Liver (tissue), 3 donors: Measurements from ENCODE around the gene LRRC32.

Source experiments
- ATF3 ChIP-seq: IDR thresholded peaks from 2 replicates; pipeline ENCODE4 v1.6.1; 2016; ENCODE audit warnings: antibody characterized with exemption
- CTCF ChIP-seq: fragments of 150-350 bp; IDR thresholded peaks from 2 replicates; pipeline ENCODE4 v1.5.1; 2017; ENCODE audit warnings: improper control_type of control experiment, low read depth, low read length; ENCODE audit not compliant: missing input control
- EGR1 ChIP-seq, 2 donors: IDR thresholded peaks; 2 replicates each; pipeline ENCODE4 v1.6.1; 2016 to 2018; ENCODE audit warnings: antibody characterized with exemption in 2 of 2, low read depth in 2 of 2
- FOXA2 ChIP-seq: IDR thresholded peaks from 2 replicates; pipeline ENCODE4 v1.6.1; 2016; ENCODE audit warnings: antibody characterized with exemption
- GABPA ChIP-seq, 2 donors: IDR thresholded peaks in 1 of 2; conservative IDR thresholded peaks in 1 of 2; 2 replicates each; pipeline ENCODE4 v1.6.1; 2016; ENCODE audit warnings: antibody characterized with exemption in 2 of 2, mild to moderate bottlenecking in 1 of 2, moderate library complexity in 1 of 2
- JUND ChIP-seq, 2 donors: IDR thresholded peaks; 2 replicates each; pipeline ENCODE4 v1.6.1; 2016; ENCODE audit warnings: antibody characterized with exemption in 2 of 2
- MAX ChIP-seq: IDR thresholded peaks from 2 replicates; pipeline ENCODE4 v1.6.1; 2016; ENCODE audit warnings: antibody characterized with exemption
- RAD21 ChIP-seq, 2 donors: IDR thresholded peaks; 2 replicates each; pipeline ENCODE4 v1.6.1; 2016; ENCODE audit warnings: antibody characterized with exemption in 2 of 2, mild to moderate bottlenecking in 2 of 2
- REST ChIP-seq: IDR thresholded peaks from 2 replicates; pipeline ENCODE4 v1.6.1; 2016; ENCODE audit warnings: antibody characterized with exemption, mild to moderate bottlenecking
- RXRA ChIP-seq, 2 donors: IDR thresholded peaks; 2 replicates each; pipeline ENCODE4 v1.6.1; 2017 to 2018; ENCODE audit warnings: antibody characterized with exemption in 2 of 2, mild to moderate bottlenecking in 1 of 2
- SP1 ChIP-seq: IDR thresholded peaks from 2 replicates; pipeline ENCODE4 v1.6.1; 2018; ENCODE audit warnings: antibody characterized with exemption, mild to moderate bottlenecking
- TAF1 ChIP-seq: conservative IDR thresholded peaks from 2 replicates; pipeline ENCODE4 v1.6.1; 2016; ENCODE audit warnings: antibody characterized with exemption, mild to moderate bottlenecking
- YY1 ChIP-seq: IDR thresholded peaks from 2 replicates; pipeline ENCODE4 v1.6.1; 2016; ENCODE audit warnings: antibody characterized with exemption, mild to moderate bottlenecking
- donor health status: healthy.
- donor health status: healthy.

GRCh38 chr11:76644591-76644990 is 26.0 kb downstream of the LRRC32 start:
- no peak for TF ChIP-seq REST
- TF ChIP-seq CTCF, result no peak
- TF ChIP-seq ATF3, result no peak
- no peak for TF ChIP-seq RAD21 (IDR thresholded peaks at IDR 0.05)
- TF ChIP-seq JUND (IDR thresholded peaks at IDR 0.05), result no peak
- TF ChIP-seq YY1, result no peak
- TF ChIP-seq GABPA (IDR thresholded peaks at IDR 0.05 in 1 of 2, conservative IDR thresholded peaks at IDR 0.05 in 1 of 2), result no peak
- no peak for TF ChIP-seq MAX
- TF ChIP-seq TAF1, result no peak
- no peak for TF ChIP-seq RXRA (IDR thresholded peaks at IDR 0.05)
- no peak for TF ChIP-seq EGR1 (IDR thresholded peaks at IDR 0.05; ENCODE audit: low read depth in 2 of 2)
- no peak for TF ChIP-seq FOXA2
- no peak for TF ChIP-seq SP1
